Aorta (tissue), 5 donors: ENCODE measurements around the gene GPR137B. TPM values are rescaled to one million over a fixed set of nuclear protein-coding genes. Genes with fewer than 3 reads are reported as not detected.

ENCODE experiments used
- ATAC-seq: fragments of 200-7000 bp; cut with Tn5 transposase; one replicate; pipeline ENCODE4 v1.9.1; 2022; ENCODE audit warnings: moderate library complexity; ENCODE audit not compliant: low FRiP score
- DNase-seq, 2 donors: peaks; one replicate each; pipeline ENCODE4 v3.0.0-alpha.2; 2020
- H3K27ac ChIP-seq, 2 donors: one replicate each; pipeline ENCODE4 v1.5.1; 2013; ENCODE audit warnings: low read length in 2 of 2, mild to moderate bottlenecking in 2 of 2, moderate library complexity in 2 of 2, control low read depth in 1 of 2, inconsistent platforms in 1 of 2, low read depth in 1 of 2
- H3K27me3 ChIP-seq, 2 donors: one replicate each; pipeline ENCODE4 v1.6.1; 2013; ENCODE audit warnings: control low read depth in 1 of 2, low read length in 1 of 2, mild to moderate bottlenecking in 1 of 2, moderate library complexity in 1 of 2; ENCODE audit not compliant: insufficient read depth in 2 of 2, control insufficient read depth in 1 of 2
- H3K36me3 ChIP-seq, 2 donors: one replicate each; pipeline ENCODE4 v1.6.1; 2013; ENCODE audit warnings: control low read depth in 1 of 2, low read length in 1 of 2, mild to moderate bottlenecking in 1 of 2; ENCODE audit not compliant: insufficient read depth in 2 of 2, control insufficient read depth in 1 of 2
- H3K4me1 ChIP-seq, 2 donors: one replicate each; pipeline ENCODE4 v1.6.1; 2013; ENCODE audit warnings: low read length in 2 of 2, control low read depth in 1 of 2, mild to moderate bottlenecking in 1 of 2, moderate library complexity in 1 of 2; ENCODE audit not compliant: insufficient read depth in 2 of 2, control insufficient read depth in 1 of 2
- H3K4me3 ChIP-seq, 2 donors: one replicate each; pipeline ENCODE4 v1.5.1; 2013; ENCODE audit warnings: low read length in 2 of 2, control low read depth in 1 of 2, mild to moderate bottlenecking in 1 of 2
- H3K9me3 ChIP-seq: one replicate; pipeline ENCODE4 v1.6.1; 2013; ENCODE audit warnings: mild to moderate bottlenecking, low read length; ENCODE audit not compliant: control insufficient read depth
- WGBS, 2 donors: extraction: QIAGEN DNeasy Blood & Tissue Kit; methylation state at CpG; one replicate each; pipeline ENCODE4 v1.1.7; 2013; 5-methylcytosine and 5-hydroxymethylcytosine counted together
- intact Hi-C, 2 donors: fragments of 100-400 bp; cut with DNase I; formaldehyde crosslinking; loops; one replicate each; pipeline versions ENCODE4 v1.14.2 to v1.15.0; 2022
- polyA plus RNA-seq, 2 donors: library from polyadenylated mRNA; stranded (reverse); fragments of 200-250 nt; gene quantifications; one replicate each; pipeline ENCODE4 v1.2.3, GENCODE V29; 2013
- total RNA-seq, 2 donors: library from RNA; stranded (reverse); fragmentation: NEBNext Ultra II Directional; extraction: Animal tissue kit (Norgen Biotek cat#: 25700); gene quantifications; one replicate each; pipeline ENCODE4 v1.2.1, GENCODE V29; 2021
- donor health status: healthy with polysubstance abuse.
- donor health status: Bipolar disorder and iron deficiency.
- donor health status: DM: no; HTN: no; CAD: no.
- donor health status: DM: no; HTN: no; CAD: no.
- donor health status: DM: yes; HTN: yes; CAD: no.

GPR137B gene
- total and polyA plus RNA-seq, 4 donors, result 15.4 to 21.3 (median 19.5) TPM

- no peaks in the 10 kb centered on the region for H3K4me1 ChIP-seq
- WGBS, 2 donors, result 84% methylated on average over 10 of the region's 10 CpGs
- intact Hi-C loops, result no loop called here
- no peak overlapping the region for H3K4me3 ChIP-seq
- H3K27me3 ChIP-seq, result no peaks in the 10 kb centered on the region
- no peak overlapping the region for H3K27ac ChIP-seq
- ATAC-seq (no peak), DNase-seq (peak in 1 of 2 donors; percentile 80)
- H3K9me3 ChIP-seq, result no peaks in the 10 kb centered on the region
- no peaks in the 10 kb centered on the region for H3K36me3 ChIP-seq
These were observed 4.7 kb downstream of the GPR137B start for GRCh38 chr1:236147068-236147467.

GRCh38 chr1:236147521-236148469 lies 5.5 kb downstream of the GPR137B start:
- no peak for ATAC-seq
- H3K36me3 ChIP-seq, result no peaks in the 10 kb centered on the region
- 89 to 91% methylated on average over 17 of the region's 17 CpGs for WGBS, 2 donors
- H3K4me1 ChIP-seq, result no peaks in the 10 kb centered on the region
- H3K9me3 ChIP-seq, result no peaks in the 10 kb centered on the region
- DNase-seq, result peak in 1 of 2 donors; percentile 69
- H3K27me3 ChIP-seq, result no peaks in the 10 kb centered on the region
- H3K27ac ChIP-seq, result no peak overlapping the region
- H3K4me3 ChIP-seq, result no peak overlapping the region
- intact Hi-C loops, result no loop called here

- 84 to 85% methylated on average over 8 of the region's 8 CpGs for WGBS, 2 donors
- no peak overlapping the region for H3K27ac ChIP-seq
These were observed 6.1 kb downstream of the GPR137B start for GRCh38 chr1:236148470-236148845.

GRCh38 chr1:236149003-236149595 lies 6.8 kb downstream of the GPR137B start:
- DNase-seq, result peak in 1 of 2 donors; percentile 10
- H3K27ac ChIP-seq, result no peak overlapping the region
- intact Hi-C loops, result no loop called here
- no peaks in the 10 kb centered on the region for H3K9me3 ChIP-seq
- H3K27me3 ChIP-seq, result no peaks in the 10 kb centered on the region
- H3K4me3 ChIP-seq, result no peak overlapping the region
- WGBS, 2 donors, result 80 to 86% methylated on average over 18 of the region's 18 CpGs
- H3K4me1 ChIP-seq, result no peaks in the 10 kb centered on the region
- no peak for ATAC-seq
- no peaks in the 10 kb centered on the region for H3K36me3 ChIP-seq

More at GRCh38 chr1:236148470-236148845, 6.1 kb downstream of the GPR137B start:
- H3K4me3 ChIP-seq, result no peak overlapping the region
- DNase-seq, result no peak
- H3K27me3 ChIP-seq, result no peaks in the 10 kb centered on the region
- no peaks in the 10 kb centered on the region for H3K9me3 ChIP-seq
- peak; percentile 17 for ATAC-seq
- intact Hi-C loops, result no loop called here
- H3K36me3 ChIP-seq, result no peaks in the 10 kb centered on the region
- no peaks in the 10 kb centered on the region for H3K4me1 ChIP-seq

- H3K4me1 ChIP-seq, result no peaks in the 10 kb centered on the region
- no peaks in the 10 kb centered on the region for H3K9me3 ChIP-seq
- H3K4me3 ChIP-seq, result no peak overlapping the region
- H3K27ac ChIP-seq, result no peak overlapping the region
- intact Hi-C loops, result no loop called here
- H3K36me3 ChIP-seq, result no peaks in the 10 kb centered on the region
- no peaks in the 10 kb centered on the region for H3K27me3 ChIP-seq
- ATAC-seq (no peak), DNase-seq (peak in 1 of 2 donors; percentile 45)
- WGBS, 2 donors, result 73% methylated on average over 10 of the region's 10 CpGs
These were observed 7.4 kb downstream of the GPR137B start for GRCh38 chr1:236149696-236150228.

- intact Hi-C loops, result no loop called here
- Histone ChIP-seq H3K9me3 (no peaks in the 10 kb centered on the region), H3K27ac (no peak overlapping the region), H3K27me3 (no peaks in the 10 kb centered on the region), H3K4me1 (no peaks in the 10 kb centered on the region), H3K4me3 (no peak overlapping the region), H3K36me3 (no peaks in the 10 kb centered on the region)
- WGBS, 2 donors, result 89 to 91% methylated on average over 18 to 19 of the region's 19 CpGs
- DNase-seq, result peak in 1 of 2 donors; percentile 30
- no peak for ATAC-seq
These were observed 8.1 kb downstream of the GPR137B start for GRCh38 chr1:236150311-236150955.

- H3K27ac ChIP-seq, result no peak overlapping the region
- no peaks in the 10 kb centered on the region for H3K36me3 ChIP-seq
- intact Hi-C loops, result no loop called here
- H3K27me3 ChIP-seq, result no peaks in the 10 kb centered on the region
- no peak overlapping the region for H3K4me3 ChIP-seq
- DNase-seq (peak in 1 of 2 donors; percentile 39), ATAC-seq (no peak)
- H3K4me1 ChIP-seq, result no peaks in the 10 kb centered on the region
- H3K9me3 ChIP-seq, result no peaks in the 10 kb centered on the region
- 91 to 93% methylated on average over 5 of the region's 5 CpGs for WGBS, 2 donors
These were observed 8.6 kb downstream of the GPR137B start for GRCh38 chr1:236150986-236151385.

- intact Hi-C loops, result no loop called here
- Histone ChIP-seq H3K27ac (no peak overlapping the region), H3K36me3 (no peaks in the 10 kb centered on the region), H3K9me3 (no peaks in the 10 kb centered on the region), H3K27me3 (no peaks in the 10 kb centered on the region), H3K4me1 (no peaks in the 10 kb centered on the region), H3K4me3 (no peak overlapping the region)
- DNase-seq (peak in 1 of 2 donors; percentile 4), ATAC-seq (no peak)
- WGBS, 2 donors, result 96 to 98% methylated on average over 12 of the region's 12 CpGs
These were observed 9.5 kb downstream of the GPR137B start for GRCh38 chr1:236151739-236152424.
